Medulla oblongata (tissue), 1 donor: ENCODE results near the gene MRPL53.
"Not testable (repeated sequence)": the region's sequence is repeated elsewhere in the genome, so short reads cannot be mapped to it uniquely, and the experiment has no call there.

Experiments used
- DNase-seq: peaks from one replicate; pipeline ENCODE4 v3.0.0-alpha.2; 2015; ENCODE audit errors: extremely low spot score

Gene MRPL53

GRCh38 chr2:74454654-74455511, 17.6 kb downstream of the MRPL53 start, which contains the start of gene INO80B:
Gene INO80B (plus strand): TSS chr2:74455087. CDS start chr2:74455117, 30 bp downstream.
- DNase-seq, result peak; percentile 99

- no peak for DNase-seq
Measured at GRCh38 chr2:74450570-74451190, 21.8 kb downstream of the MRPL53 start.

GRCh38 chr2:74448771-74449170, 23.7 kb downstream of the MRPL53 start:
- DNase-seq, result no peak

- no peak for DNase-seq
Measured at GRCh38 chr2:74447230-74447999, 25.1 kb downstream of the MRPL53 start.

- no peak for DNase-seq
Measured at GRCh38 chr2:74444498-74445318, 27.8 kb downstream of the MRPL53 start.

- DNase-seq, result not testable (repeated sequence)
Measured at GRCh38 chr2:74442483-74443297, 29.8 kb downstream of the MRPL53 start.

GRCh38 chr2:74441690-74442482, 30.6 kb downstream of the MRPL53 start, which contains the start of gene RTKN:
Gene RTKN (minus strand): TSS chr2:74441937. CDS start chr2:74441816, 121 bp downstream.
- no peak for DNase-seq

GRCh38 chr2:74441170-74441689, 31.2 kb downstream of the MRPL53 start:
- no peak for DNase-seq

GRCh38 chr2:74440378-74441169, 31.9 kb downstream of the MRPL53 start:
- DNase-seq, result peak; percentile 91

- peak; percentile 95 for DNase-seq
Measured at GRCh38 chr2:74439803-74440377, 32.6 kb downstream of the MRPL53 start.

GRCh38 chr2:74439373-74439772, 33.1 kb downstream of the MRPL53 start:
- peak; percentile 26 for DNase-seq

- no peak for DNase-seq
Measured at GRCh38 chr2:74438248-74438647, 34.2 kb downstream of the MRPL53 start.

- DNase-seq, result no peak
Measured at GRCh38 chr2:74436848-74437695, 35.4 kb downstream of the MRPL53 start.

GRCh38 chr2:74436111-74436805, 36.2 kb downstream of the MRPL53 start:
- DNase-seq, result no peak

- DNase-seq, result no peak
Measured at GRCh38 chr2:74430502-74430901, 42.0 kb downstream of the MRPL53 start.
